ENCODE results near the gene GNPTG. TPM values are rescaled to one million over a fixed set of nuclear protein-coding genes. Genes with fewer than 3 reads are reported as not detected.

GNPTG gene
- total and polyA plus RNA-seq, 2 donors (not counting 1 experiment from before 2014, with no cell fraction given), result 76.0 to 109 TPM

DNA sequence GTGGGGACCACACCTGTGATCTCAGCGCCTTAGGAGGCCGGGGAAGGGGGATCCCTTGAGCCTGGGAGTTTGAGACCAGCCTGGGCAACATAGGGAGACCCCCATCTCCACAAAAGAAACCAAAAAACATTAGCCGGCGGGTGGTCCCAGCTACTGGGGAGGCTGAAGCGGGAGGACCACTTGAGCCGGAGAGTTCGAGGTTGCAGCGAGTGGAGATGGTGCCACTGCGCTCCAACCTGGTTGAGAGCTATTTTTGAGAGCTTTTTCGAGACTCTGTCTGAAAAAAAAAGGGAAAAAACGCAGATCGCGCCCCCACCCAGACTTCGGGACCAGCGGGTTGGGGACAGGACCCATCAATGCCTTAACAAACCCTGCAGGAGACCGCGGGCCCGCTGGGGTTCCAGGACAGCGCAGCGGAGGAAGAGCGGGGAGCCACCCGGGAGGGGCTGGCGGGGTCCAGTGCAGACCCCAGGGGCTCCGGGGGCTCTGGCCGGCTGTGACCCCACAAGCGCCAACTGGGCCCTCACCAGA is 19.0 kb upstream of the GNPTG start:
- H3K4me1 Mint-ChIP-seq, result peaks cover 23% of the 10 kb centered on the region
- peaks cover 18% of the 10 kb centered on the region for H4K20me1 ChIP-seq (ENCODE audit: control insufficient read depth, insufficient read depth, low read length, poor library complexity, severe bottlenecking)
- peak overlapping the region; percentile 96 for H3K27ac Mint-ChIP-seq
- H3K9ac ChIP-seq (ENCODE audit: low read length), result peak overlapping the region; percentile 76
- no peak overlapping the region for H2AFZ ChIP-seq (ENCODE audit: insufficient read depth, low read depth, low read length, poor library complexity, severe bottlenecking)
- peaks cover 3% of the 10 kb centered on the region for H3K79me2 ChIP-seq (ENCODE audit: control insufficient read depth, insufficient read depth, low read length)
- H3K9me3 ChIP-seq (ENCODE audit: control extremely low read depth in 1 of 3, control insufficient read depth in 2 of 3, insufficient read depth in 1 of 3, low read length in 2 of 3), result peaks cover 0 to 25% (median 3%) of the 10 kb centered on the region in 3 donors
- H3K4me3 Mint-ChIP-seq, result peak overlapping the region; percentile 88
- H3K27ac ChIP-seq (ENCODE audit: low read length in 2 of 2), result peak overlapping the region; percentile 90 to 91
- DNase-seq (peak; percentile 58), ATAC-seq (ENCODE audit: low read depth) (no peak)
- TF ChIP-seq CTCF (IDR thresholded peaks at IDR 0.05), result no peak
- TF ChIP-seq EZH2 (IDR thresholded peaks at IDR 0.05; ENCODE audit: borderline replicate concordance, insufficient read depth, low read depth, low read length, poor library complexity, severe bottlenecking), result no peak
- peaks cover 0 to 47% (median 20%) of the 10 kb centered on the region in 4 experiments for H3K27me3 ChIP-seq (replicated peaks in 1 of 4; ENCODE audit: control extremely low read depth in 1 of 4, control insufficient read depth in 3 of 4, insufficient read depth in 4 of 4, low read length in 3 of 4)
- peaks cover 7% of the 10 kb centered on the region for H3K27me3 Mint-ChIP-seq
- H3K4me1 ChIP-seq (ENCODE audit: control insufficient read depth in 2 of 2, insufficient read depth in 2 of 2, low read length in 2 of 2), result peaks cover 48 to 61% of the 10 kb centered on the region in 2 donors
- peak overlapping the region in 4 of 5 experiments; percentile 34 to 63 (median 54) for H3K4me3 ChIP-seq (ENCODE audit: control extremely low read depth in 1 of 5, extremely low read depth in 1 of 5, insufficient read depth in 1 of 5, low read depth in 2 of 5, low read length in 4 of 5)
- 7% methylated on average over 26 of the region's 26 CpGs for WGBS (ENCODE audit: insufficient coverage)
- peak overlapping the region; percentile 97 for H3K4me2 ChIP-seq (replicated peaks; ENCODE audit: low read depth, low read length, poor library complexity, severe bottlenecking)
- POLR2A ChIA-PET, result interaction anchor here (0.5 to 2.6 kb wide), 10 partner anchors 10 to 919 kb away, joined by 3 to 14 read pairs (median 5); partner anchors contain the start of genes ECI1, UBE2I and UQCC4
- no peaks in the 10 kb centered on the region for H3K9me3 Mint-ChIP-seq (ENCODE audit: insufficient read depth)
- CTCF ChIA-PET, result interaction anchor here (1.2 to 2.1 kb wide), 3 partner anchors 10 to 31 kb away, joined by 3 to 8 read pairs (median 3); no protein-coding TSS in a partner anchor
- H3K36me3 ChIP-seq (replicated peaks in 1 of 2; ENCODE audit: control extremely low read depth in 1 of 2, control insufficient read depth in 1 of 2, extremely low read depth in 1 of 2, insufficient read depth in 2 of 2, low read length in 1 of 2), result no peaks in the 10 kb centered on the region
- intact Hi-C loops (cut with micrococcal nuclease), result loop anchor here (1.0 kb wide), 1 partner anchor 10 kb away; no protein-coding TSS in a partner anchor
